Effector CD4-positive, alpha-beta T cell (primary cell): ENCODE results near the gene PDZD2.

Experiments
- DNase-seq: peaks from one replicate; pipeline ENCODE4 v3.0.0-alpha.2; 2020

The PDZD2 gene

GRCh38 chr5:31832966-31833365, 194.0 kb downstream of the PDZD2 start:
- DNase-seq, result no peak

DNA sequence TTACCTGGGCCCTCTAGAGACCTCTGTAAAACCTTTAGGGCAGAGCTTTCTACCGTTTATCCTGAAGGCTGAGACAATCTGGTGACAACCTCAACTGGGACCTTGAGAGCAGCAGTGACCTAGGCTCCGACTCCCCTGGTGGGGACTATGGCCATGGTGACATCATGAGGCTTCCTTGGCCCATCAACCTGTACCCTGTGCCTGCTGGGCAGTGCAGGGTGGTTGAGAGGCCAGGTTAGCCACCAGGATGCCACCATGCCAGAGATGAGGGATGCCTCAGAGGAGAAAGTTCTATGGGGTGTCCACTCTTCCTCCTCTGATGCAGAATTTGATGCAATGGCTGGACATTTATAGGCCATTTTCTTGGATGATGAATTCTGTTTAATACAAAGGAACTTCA, 194.8 kb downstream of the PDZD2 start:
- DNase-seq, result no peak

- no peak for DNase-seq
Observed at GRCh38 chr5:31844622-31845345, 205.9 kb downstream of the PDZD2 start.

DNA sequence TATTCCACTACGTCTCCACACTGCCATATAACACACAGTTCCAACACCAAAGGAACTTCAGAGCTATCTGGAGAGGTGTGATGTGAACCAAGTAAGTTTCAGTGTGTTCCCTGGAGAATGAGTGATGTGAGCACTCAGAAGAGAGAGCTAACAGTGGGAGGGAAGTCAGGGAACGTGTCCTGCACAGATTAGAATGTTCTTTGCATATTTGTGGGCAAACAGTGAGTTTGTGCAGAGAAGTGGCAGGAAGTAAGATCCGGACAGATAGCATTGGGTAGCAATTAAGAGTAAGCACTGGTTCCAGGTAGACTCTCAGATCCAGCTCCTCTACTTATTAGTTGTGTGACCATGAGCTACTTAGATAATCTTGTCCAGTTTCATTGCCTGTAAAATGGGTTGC, 206.4 kb downstream of the PDZD2 start:
- DNase-seq, result no peak

DNA sequence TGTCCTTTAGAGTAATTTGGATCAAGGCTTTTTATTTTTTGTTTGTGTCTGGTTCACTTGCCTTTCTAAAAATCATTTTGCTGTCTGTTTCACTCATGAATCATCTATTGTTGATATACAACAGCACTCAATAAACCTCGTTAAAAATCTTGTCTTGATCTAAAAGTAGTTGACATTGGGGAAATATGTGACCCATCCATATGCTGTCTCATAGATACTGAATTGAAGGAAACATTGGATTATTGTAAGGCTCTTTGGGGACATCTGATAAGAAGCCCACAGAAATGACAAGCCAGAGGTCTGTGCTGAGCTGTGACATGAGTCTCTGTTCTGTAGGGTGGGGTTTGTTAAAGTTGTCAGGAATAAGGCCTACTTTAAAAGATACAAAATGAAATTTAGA, 208.0 kb downstream of the PDZD2 start:
- no peak for DNase-seq

GRCh38 chr5:31847354-31847753, 208.4 kb downstream of the PDZD2 start:
- DNase-seq, result no peak

DNA sequence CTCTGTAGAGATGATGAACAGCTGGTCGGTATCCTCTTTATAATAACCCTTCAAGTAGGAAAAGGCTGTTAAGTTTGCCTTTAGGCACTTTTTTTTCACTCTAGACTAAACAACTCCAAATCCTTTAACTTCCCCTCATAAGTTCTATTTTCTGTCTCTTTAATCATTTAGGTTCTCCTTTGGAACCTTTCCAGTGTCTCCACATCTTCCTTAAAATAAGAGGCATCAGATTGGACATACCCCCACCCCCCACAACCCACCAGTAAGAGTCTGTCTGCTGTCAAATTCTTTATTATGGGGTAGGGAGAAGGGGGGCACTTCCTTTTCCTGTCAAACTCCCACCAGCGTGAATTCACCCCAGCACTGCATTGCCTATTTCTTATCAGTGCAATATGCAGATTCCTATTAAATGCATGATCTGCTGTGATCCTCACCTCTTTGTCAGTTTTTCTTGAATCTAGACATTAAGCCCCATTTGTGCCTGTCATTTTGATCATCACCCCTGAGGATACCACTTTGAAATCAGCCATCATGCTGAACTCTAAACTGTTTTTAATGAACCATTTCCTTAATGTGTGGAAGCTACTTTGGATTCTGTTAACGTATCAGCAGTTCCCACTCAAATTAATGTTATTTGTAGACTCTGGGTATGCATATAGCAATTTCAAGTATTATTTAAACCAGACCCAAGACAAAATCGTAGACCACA, 212.2 kb downstream of the PDZD2 start:
- no peak for DNase-seq

DNA sequence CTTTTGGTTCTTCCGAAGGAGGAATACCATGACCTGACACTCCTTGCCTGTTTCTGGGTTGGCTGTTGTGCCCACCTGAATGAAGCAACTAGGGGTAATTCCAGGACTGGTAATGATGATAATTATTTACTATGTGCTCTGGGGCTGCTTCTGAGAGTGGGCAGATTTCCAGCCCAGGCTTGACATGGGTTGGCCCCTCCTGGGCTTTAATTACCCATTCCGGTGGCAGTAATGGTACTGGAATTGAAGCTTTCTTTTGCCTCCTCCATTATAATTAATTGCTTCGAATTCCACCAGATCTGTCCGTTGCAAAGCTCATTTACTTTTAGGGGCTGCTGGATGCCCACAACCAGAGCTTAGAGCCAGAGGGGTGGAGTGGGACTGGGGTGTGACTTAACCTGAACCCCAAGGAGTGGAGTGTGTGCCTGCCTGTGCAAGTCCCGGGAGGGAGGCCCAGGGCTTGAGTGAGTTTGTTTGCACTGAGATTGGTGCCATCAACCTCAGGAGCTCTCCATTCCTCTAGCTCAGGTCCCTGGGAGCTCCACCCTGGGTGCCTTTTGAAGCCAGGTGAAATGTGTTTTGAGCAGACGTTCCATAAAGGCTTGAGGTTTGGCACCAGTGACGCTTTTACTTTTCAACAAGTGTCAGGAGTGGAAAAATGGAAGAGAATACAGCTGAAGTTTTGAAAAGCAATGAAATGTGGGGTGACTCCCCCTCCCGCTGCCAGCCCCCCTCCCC, 214.6 kb downstream of the PDZD2 start:
- DNase-seq, result no peak

- no peak for DNase-seq
Observed at GRCh38 chr5:31854181-31855133, 215.5 kb downstream of the PDZD2 start.

- DNase-seq, result no peak
Observed at GRCh38 chr5:31855134-31856040, 216.5 kb downstream of the PDZD2 start.

DNA sequence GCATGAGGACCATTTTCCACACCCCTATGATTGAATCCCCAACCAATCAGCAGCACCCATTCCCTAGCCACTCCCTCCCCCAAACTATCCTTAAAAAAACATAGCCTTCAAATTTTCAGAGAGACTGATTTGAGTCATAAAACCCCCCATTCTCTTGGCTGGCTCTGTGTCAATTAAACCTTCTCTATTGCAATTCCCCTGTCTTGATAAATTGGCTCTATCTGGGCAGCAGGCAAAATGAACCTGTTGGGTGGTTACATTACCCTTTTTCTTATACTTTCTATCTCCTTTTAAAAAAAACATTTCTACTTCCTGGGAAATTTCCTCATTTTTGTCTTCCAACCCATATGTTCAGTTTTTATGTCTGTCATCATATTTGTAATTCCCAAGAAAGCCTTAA, 220.2 kb downstream of the PDZD2 start:
- DNase-seq, result no peak

GRCh38 chr5:31860278-31860677, 221.3 kb downstream of the PDZD2 start:
- DNase-seq, result no peak

GRCh38 chr5:31860726-31861433, 221.9 kb downstream of the PDZD2 start:
- no peak for DNase-seq

DNA sequence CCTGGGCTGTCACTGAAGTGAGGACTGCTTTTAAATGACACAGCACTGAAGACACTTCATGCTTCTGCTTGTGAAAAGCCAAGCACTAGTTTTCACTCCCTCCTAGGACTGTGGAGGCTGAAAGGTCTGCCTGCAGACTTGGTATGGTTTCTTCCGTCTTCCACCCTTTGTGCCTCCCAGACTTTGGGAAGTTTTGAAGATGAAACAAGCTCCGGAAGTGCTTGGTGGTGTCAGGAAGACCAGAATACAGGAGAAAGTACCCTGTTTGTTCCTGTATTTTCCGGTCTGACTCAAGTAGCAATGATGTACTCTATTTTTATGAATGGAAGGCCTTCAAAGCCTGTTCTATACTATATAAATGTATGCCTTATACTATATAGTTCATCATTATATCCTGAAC, 222.7 kb downstream of the PDZD2 start:
- no peak for DNase-seq

GRCh38 chr5:31863991-31864411, 225.1 kb downstream of the PDZD2 start:
- no peak for DNase-seq

- no peak for DNase-seq
Observed at GRCh38 chr5:31866166-31866565, 227.2 kb downstream of the PDZD2 start.

- no peak for DNase-seq
Observed at GRCh38 chr5:31867219-31867618, 228.3 kb downstream of the PDZD2 start.

GRCh38 chr5:31880449-31880848, 241.5 kb downstream of the PDZD2 start:
- no peak for DNase-seq

- DNase-seq, result no peak
Observed at GRCh38 chr5:31884896-31885295, 246.0 kb downstream of the PDZD2 start.

- no peak for DNase-seq
Observed at GRCh38 chr5:31886206-31886605, 247.3 kb downstream of the PDZD2 start.

DNA sequence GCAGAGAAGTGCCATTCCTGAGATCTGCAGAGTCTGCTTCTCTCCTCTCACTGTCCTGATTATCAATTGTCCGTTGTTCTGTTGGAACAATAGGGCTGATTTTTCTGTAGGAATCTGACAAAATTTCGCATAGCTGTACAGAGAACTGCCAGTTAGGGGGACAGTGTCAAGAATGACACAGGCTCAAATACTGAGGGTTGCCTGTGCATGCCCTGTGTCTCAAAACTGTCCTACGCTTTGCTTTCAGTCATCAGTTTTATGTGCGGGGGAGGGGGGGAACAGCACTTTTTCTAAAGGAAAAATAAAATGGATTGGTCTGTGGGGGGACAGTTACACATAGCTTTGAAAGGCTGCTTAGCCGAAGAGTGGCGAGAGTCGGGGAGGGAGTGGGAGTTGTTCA, 248.6 kb downstream of the PDZD2 start:
- DNase-seq, result no peak
